ENCODE data around the gene FLOT1.
A peak's percentile ranks its signal among the peaks of the same experiment; 100 is the strongest.

Gene FLOT1

DNA sequence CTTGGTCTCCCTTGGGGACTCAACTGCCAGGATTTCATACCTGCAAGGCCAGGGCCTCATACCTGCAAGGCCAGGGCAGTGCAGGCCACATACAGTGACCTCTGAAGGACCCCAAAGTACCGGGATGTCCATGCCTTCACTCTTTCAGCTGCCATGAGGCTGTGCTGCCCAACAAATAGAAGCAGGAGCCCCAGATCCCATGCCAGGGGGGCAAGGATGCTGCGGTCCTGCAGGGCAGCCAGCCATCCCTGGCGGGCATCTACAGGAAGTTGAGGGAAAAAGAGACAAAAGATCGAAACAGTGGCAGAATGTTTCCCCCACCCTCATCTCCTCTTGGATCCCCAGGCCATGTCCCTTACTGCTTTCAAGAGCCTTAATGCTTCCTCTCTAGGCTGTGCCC lies 52.5 kb downstream of the FLOT1 start:
- DNase-seq, result no peak

DNA sequence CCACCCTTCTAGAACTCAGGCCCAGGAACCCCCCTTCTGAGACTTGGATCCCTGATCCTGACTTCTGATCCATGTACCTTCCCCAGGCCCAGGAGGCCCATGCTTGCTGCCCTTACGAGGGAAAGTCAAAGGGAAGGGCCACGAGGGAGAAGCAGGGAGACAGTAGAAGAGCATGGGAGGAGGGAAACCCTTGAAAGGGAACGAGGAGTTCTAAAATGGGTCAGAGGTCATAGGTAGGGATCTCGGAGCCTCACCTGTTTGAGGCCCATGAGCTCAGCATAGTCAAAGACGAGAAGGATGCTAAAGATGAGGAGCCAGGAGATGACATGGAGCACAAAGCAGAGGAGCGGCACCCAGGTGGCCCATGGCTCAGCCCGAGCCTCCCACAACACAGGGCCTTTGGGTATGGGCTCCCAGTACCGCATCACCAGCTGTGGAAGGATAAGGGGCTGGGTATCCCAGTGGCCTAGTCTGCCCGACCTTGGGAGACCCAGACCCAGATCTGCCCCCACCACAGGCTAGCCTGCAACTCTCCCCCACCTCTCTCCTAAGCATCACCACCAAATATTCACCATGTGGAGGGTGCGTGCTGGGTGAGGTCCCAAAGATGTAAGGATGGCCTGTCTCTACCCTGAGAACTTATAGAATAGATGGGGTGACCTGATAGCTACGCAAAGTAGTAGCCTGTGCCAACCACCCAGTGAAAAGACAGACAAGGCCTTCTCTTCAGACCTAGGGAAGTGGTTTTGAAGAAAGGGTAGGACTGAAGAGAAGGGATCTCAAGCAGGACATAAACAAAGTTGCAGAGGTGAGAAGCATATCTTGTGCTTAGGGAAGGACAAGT lies 53.2 kb downstream of the FLOT1 start:
- DNase-seq, result no peak

DNA sequence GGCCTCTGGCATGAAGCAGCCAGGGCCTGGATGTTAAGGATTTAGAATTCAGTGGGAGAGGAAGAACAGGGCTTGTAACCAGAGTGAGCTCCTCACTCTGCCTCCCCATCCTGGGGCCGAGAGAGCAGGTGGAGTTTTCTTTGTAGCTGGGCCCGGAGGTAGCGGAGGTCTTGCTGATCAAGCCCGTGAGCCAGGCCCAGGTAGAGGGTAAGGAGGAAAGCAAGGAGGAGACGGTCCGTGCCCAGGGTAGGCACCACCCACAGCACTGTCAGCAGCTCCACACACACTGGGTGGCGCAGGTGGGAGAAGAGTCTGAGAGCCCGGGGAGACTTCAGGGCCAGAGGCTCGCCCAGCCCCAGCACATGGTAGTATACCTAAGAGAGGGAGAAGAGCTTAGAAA lies 53.9 kb downstream of the FLOT1 start:
- DNase-seq, result no peak

DNA sequence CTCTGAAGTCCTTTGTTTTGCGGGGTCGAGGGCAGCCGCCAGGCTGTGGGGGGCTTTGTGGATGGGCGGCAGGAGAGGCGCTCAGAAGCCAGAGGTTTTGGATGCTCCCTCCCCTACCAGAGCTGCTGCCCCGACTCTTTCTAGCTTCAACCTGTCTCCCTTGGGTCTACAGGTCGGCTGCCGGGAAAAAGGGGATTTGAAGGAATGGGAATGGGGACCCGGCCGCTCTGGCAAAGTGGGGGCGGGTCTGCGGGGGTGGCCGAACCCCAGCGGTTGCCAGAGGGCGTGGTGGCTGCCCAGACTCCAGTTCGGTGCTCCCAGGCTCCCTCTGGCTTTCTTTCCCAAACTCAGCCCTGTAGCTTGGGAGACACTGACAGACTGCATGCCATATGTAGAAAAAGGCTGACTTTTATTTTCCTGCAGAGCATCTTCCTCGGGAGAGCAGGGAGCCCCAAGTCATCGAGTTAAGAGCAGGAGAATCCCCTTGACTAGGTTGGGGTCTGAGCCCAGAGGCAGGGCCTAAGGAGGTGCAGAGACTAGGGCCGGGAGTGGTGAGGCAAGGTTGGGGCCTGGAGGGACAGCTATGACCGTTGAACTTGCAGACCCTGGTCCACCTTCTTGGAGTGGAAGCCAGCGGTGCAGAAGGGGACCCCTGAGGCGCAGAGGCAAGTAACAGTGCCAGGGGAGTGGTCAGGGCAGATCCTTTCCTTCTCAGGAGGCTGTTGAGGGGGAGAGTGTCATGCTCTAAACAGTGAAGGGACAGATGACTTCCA lies 54.6 kb downstream of the FLOT1 start:
- DNase-seq, result no peak

DNA sequence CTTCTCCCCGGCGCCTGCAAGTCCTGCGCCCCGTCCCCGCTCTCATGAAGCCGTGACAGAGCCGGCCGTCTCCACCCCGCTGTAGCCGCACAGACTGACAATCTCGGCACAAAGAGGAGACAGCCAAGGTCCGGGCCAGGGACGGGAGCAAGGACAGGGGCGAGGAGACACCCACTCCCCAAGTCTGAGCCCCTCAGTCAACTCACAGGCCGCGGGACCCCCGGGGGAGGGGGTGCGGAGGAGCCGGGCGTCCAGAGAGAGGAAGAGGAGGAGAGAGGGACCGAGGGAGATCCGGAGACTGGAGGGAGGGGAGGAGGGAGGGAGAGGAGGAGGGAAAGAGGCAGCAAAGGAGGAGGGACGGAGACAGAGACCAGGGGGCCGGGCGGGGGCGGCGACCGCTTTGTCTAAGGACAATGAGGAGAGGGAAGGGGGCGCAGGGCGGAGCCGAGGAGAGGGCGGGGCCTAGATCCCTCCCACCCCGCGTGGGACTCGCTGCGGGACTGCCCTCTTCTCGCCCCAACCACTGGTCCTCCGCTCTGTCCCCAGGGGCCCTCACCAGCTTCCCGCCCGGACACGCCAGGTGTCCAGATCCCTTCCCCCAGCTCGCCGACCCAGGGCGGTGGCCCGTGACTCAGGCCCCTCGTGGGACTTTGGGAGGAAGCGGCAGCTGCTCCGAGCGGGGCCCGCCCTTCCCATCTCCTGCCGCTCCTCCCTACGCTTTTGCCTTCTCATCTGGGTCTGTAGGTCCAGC lies 55.4 kb downstream of the FLOT1 start:
- peak; percentile 78 for DNase-seq

DNA sequence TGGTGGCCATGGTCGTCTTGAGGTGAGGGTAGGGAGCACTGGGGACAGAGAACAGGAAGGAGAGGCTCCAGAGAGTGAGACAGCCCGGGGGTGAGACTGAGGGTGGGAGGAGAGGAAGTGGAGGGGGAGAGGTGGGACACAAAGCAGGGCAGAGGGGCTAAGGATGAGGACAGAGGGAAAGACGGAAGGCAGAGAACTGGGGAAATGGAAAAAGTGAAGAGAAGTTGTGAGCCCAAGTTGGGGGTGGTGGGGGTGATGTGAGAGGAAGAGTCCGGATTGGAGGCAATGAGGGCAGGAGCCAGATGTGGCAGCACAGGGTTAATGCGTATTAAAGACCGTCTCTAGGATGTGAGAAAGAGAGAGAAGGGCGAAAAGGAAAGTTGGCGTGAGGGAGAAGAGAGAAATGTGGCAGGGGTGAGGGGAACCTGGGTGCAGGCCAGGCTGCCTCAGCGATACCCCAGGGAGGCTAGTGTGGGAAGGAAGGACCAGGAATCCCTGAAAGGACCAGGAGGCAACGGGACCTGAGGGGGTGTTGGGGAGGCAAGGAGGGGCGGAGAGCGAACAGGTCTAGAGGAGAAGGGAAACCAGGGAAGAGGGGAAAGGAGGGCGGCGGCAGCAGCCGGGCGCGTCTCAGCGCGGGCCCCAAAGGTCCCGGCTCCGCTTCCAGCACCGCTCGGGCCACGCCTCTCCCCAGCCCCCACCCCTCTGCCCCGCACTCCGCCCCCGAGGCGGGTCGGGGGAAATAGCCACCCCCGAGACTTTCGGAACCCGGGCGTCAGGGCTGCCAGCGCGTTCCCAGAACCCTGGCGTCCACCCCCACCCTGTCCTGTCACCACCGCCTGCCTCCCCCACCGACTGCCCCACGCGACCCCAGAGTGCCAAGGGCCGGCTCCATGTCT lies 56.2 kb downstream of the FLOT1 start, which contains the start of gene PPP1R18:
PPP1R18 (minus strand) TSS at position 637 of the 899 bp plus-strand sequence; CDS start at position 10, 627 bp downstream.
- DNase-seq, result peak; percentile 81

DNA sequence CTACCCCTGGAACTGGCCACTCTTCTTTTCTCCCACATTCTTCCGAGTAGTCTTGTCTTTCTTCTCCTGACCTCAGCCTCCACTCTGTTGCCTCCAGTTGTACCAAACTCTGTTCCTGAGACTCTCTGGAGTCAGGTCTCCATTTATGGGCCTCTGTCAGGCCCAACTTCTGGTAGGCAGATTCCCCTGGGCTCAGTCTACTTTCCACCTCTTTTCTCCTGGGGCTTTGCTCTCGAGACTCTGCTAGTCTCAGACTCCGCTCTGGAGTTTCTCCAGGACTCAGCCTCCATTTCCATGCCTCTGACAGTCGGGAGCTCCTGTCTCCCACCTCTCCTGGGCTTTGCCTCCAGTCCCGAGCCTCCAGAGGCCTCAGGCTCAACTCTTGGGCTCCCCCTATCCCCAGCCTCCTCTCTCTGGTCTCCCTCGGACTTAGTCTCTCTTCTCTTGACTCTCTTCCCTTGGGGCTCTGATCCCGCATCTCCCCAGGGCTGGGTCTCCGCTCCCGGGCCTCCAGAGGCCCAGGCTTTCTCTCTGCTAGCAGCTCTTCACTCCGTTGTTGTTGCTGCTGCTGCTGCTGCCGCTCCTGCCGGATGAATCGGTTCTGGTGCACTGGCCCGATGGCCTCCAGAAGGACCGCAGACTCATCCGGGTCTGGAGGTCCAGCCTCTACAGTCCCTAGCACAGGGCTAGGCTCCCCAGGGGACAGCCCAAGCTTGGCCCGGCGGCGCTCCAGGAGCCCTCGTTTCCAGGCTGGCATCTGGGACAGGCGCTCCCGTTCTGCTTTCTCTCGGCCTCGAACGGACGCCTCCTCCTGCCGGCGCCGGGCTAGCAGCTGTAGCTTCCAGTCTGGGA lies 57.1 kb downstream of the FLOT1 start:
- DNase-seq, result no peak

DNA sequence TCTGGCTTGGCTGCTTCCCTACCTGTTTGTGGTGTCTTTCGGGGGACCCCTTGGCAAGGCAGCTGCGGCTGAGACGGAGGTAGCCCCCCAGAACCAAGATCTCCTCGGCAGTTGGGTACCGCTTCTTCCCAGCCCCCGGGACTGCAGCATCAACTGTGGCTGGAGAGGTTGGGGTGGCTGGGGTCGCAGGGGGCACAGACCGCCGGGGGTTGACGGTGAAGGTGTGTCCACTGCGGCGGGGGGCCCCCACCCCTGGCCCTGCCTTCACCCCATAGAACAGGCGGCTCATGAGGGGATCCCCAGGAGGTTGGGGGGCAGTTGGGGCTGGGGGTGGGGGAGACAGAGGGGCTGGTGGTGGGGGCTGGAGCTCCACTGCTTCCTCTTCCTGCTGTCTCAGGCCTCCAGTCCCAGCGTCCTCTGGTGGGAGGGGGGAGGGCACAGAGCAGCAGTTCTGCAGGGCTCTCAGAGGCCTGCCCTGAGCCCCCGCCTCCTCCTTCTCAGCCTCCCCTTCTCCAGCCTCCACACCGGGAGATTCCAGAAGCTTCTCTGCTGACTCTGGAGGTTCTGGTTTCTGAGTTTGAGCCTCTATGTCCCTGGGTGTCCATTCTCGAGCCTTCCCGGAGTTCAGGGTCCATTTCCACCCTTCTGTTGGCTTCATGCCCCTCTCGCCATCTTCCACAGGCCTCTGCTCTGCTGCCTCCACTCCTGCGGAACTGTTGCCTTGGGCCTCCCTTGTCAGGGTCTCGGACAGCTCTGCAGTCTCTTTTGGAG lies 57.9 kb downstream of the FLOT1 start:
- DNase-seq, result no peak

DNA sequence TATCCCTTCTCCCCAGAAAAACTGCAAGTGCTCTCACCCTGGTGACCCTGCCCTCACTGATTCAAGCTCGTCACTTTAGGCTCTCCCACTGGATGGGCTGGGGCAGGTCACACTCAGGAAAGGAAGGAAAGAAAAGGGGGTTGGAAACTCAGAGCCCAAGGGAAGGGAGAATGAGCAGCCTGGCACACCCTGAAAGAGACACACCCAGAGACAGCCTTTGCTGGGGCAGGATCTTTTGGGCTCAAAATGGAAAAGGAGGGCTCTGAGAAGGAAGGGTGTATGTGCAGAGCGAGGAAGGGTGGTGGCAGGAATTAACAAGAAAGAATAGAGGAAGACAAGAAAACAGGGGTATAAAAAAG lies 58.5 kb downstream of the FLOT1 start:
- no peak for DNase-seq

DNA sequence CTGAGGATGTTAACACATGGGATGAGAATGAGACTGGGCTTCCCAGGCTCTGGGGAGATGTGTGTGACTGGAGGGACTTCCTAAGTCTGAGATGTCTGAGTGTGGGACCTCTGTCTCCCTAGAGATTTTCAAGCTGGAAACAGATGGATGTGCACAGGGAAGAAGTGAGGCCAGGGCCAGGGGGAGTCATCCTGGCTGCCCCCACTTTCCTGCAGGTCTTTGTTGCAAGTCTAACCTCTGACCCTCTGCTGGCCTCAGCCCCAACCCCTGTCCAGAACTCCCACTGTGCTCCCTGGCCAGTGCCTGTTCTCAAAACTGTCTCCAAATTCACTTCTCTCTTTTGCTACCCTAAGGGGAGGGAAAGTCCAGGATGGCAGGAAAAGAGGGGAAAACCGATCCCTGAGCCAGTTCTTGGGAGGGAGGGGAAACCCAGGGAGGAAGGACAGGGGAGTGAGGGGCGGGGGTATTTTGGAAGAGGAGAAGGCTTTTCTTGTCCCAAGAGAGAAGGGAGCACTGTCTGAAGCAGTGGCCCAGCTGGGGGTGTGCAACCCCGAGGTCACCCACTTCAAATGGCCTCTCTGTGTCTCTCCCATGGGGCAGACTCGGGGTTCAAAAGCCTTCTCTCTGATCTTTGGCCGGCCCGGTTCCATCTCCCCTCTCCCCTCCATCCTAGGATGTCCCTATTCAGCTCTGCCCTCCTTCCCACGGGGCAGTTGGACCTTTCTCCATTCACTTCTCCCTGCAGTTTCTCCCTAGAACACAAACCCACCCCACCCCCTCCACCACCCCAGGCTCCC lies 59.1 kb downstream of the FLOT1 start:
- DNase-seq, result no peak

DNA sequence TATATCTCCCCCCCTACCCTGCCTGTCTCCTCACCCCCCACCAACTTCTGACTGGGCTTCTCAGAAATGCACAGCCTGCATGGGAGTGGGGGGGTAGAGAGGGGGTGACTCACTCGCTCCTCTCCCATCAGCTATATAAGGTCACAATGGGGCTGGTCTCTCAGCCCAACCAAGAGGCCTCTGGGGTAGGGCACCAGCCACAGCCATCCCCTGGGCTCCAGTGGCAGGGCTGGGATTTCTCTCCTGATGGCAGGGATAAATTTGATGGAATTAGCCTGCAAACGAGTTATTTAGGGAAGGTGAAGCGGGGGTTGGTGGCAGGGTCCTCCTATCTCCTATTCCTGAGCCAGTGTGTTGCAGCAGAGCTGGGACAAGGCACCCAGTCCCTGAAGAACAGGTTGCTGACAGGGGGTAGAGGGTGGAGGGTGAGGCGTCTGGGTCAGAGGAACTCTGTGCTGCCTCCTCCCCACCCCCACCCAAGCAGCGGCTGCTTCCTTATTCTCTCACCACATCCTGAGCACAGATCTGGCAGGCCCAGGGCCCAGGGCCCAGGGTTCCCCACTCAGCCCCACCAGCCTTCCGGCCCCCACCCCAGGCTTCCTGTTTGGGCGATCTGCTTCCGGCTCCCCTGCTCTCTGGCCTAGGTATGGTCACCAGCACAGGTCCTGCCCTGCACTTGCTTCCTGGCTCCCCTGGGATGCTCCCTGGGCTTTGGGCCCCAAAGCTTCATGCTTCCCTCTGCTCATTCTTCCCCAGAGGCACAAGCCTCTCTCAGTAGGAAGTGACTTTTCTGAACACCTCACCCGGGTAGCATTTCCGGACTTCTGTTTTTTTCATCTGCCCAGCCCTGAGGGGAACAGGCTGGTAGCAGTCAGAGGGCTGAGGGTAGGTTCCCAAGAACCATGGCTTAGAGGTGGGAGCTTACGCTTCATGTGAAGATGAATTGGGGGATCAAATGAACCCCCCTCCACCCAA lies 60.1 kb downstream of the FLOT1 start:
- peak; percentile 83 for DNase-seq

DNA sequence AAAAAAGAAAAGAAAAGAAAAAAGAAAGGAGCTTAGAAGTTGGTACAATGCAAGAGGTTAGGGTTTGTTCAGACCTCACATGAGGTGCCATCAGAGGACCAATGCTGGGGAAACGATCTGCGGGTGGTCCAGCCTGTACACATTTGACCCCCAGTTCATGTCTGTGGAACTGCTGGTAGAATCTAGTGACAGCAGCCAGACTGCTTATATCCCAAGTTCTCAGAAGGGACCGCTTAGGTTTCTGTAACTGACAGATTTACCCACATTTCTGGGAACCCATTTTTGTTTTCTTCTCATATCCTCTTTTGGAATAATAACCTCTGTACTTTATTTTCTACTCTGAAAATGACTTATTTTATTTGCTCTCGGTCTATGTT lies 60.7 kb downstream of the FLOT1 start:
- no peak for DNase-seq

DNA sequence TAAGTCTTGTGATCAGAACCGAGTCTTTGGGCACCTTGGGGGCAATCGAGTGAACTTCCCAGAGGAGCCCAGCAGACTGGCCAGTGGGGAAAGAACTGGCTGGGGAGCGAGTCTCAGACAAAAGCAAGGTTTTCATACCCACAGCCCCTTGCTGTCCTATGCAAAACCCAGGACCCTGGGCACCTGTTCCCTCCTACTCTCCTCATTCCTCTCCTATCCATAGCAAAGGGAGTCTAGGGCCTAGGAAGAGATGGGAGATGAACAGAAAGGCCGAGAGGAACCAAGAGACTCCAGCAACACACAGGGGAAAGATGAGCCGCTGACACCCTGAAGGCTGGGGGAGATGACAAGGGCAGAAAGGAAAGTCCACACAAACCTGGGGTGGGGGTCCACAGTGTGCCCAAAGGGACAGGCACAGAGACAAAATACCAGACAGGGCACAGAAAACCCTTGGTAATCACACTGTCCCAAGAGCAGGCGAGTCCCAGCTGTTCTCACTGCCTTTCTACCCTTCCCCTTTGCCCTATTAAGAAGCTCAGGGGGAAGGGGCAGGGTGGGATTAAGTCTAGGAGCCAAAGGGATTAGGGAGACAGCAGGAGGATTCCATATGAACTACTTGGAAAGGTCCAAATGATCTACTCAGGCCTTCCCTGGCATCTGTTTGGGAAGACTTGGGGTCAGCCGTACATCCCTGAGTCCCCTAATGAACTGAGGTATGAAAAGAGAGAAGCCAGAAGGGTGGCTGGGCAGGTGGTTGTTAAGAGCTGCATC lies 62.5 kb downstream of the FLOT1 start:
- no peak for DNase-seq

DNA sequence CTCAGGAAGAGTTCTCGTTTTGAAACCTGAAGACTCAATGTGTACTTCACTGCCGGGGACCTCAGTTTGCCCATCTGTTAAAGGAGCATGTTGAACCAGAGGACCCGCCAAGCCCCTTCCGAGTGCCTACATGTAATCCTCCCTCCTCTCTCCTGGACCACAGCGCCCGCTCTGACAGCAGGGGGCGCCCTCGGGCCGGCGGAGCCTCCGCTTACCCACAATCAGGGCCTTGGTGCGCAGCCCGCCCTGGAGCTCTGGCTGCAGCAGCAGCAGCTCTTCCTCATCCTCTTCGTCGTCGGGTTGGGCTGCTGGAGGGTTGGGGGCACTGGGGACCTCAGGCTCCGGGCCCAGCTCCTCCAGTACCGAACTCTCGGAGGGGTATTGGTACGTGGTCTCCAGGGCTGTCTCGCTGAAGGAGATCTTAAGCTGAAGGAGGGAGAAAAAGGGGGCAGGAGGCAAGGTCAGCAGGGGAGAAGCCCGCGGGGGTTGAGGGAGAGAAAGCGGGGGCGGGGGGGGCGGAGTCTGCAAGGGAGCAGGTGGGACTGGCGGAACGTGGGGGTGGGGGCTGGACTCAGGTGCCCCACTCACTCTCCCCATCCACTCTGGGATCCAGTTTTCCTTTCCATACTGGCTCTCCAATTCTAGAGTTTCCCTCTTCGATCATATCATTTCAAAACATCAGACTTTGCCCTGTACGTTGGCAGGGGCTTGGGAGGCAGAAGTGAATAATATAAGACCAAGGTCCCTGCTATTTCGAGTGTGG lies 63.3 kb downstream of the FLOT1 start:
- peak; percentile 93 for DNase-seq

Data from activated CD4-positive, CD25-positive, alpha-beta regulatory T cell treated with anti-CD3 and anti-CD28 coated beads, Interleukin-2, amount 50 U/mL, for 72 hours (primary cell).